ENCODE results near the gene ERN1.

ERN1 gene

DNA sequence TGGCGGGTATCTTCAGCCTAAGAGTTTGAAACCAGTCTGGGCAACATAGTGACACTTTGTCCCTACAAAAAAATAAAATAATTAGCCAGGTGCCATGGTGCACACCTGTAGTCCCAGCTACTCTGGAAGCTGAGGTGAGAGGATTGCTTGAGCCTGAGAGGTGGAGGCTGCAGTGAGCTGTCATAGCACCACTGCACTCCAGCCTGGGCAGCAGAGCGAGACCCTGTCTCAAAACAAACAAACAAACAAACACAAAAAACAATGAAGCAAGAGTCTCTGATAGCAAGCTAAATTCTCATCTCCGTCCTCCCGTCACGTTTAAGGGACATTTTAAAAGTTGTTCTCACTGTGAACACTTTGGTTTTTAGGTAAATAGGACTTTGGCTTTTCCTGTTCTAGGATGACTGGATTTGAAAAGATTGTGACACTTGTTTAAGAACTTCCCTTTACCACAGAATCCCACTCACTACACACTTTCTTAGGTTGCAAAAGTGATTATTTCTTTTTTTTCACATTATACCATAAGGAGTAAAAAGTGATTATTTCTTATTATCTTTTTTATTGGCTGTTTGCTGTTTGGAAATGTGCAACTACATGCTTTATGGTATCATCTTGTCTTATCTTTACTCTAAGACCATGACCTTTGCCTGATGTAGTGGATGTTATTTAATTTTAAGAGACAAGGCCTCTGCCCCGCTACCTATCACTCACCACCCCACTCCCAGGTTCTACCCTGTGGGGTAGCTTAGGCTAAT, 4.4 kb upstream of the ERN1 start:
- DNase-seq: no peak

DNA sequence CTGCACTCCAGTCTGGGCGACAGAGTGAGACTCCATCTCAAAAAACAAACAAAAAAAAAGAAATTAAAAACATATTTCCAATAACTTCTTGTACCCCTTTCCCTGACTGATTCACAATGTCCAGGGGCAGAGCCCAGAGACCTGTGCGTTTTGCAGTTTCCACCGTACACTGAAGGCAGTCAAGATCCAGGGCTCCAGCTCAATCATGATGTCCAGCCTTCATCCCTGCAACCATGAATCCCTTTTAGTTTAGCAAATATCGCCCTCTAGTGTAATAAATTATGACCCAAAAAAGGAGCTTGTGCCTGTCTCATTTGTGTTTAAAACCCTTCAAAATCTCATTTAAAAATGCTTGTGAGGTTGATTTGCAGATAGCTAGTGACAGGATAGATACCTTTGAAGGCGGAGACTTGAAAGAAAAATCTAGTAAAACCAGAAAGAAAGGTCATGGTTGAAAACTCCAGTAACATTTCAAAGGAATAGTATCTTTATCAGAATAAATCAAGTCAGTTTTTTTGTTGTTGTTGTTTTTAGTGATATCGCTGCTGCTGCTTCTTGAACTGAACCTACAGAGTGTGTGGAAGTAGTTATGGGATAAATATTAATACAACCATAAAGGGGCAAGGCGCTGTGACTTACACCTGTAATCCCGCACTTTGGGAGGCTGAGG, 3.7 kb upstream of the ERN1 start:
- no peak for DNase-seq

DNA sequence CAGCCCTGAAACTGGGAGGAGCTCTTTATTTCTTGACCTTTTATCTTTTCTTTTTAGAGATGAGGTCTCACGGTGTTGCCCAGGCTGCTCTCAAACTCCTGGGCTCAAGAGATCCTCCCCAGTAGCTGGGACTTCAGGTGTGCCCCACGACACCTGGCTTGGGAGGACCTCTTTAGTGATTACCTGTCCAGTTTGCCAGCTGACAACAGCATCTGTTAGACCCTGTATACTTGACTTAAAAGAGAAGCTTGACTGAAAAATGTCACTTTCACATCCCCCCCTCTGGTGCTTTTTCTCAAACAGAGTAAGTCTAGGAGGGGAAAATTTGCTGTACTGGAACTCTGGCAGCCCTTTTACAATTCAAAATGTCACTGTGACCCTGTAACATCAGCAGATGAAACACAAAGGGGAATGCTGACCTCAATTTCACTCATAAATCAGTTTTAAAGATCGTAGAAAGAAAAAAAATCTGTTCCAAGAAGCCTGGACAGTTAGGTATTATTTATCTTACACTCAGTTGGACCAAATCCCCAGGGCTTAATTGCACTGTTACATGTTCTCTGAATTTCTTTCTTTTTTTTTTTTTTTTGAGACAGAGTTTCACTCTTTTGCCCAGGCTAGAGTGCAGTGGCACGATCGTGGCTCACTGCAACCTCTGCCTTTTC, 1.8 kb upstream of the ERN1 start:
- DNase-seq: no peak

DNA sequence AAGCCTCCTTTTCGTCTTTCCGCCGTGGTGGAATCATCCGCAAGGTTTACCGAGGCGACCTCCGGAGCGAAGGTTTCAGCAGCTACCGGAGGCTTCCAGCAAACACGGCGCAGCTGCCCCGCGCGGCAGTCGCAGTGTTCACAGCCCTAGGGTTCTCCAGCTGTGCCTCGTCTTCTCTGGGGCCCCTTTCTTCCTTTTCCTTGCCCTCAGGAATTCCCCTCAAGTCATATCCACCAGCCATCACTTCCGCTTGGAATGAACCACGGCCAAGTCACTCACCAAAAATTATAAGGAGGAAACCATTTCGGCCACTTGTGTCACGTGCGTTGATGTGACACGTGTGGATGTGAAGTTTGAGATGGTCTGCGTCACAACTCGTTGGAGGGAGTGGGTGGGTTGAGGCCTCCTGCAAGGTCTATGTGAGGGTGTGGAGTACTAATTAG, 636 bp upstream of the ERN1 start:
- peak in 1 of 2 experiments; percentile 71 for DNase-seq

DNA sequence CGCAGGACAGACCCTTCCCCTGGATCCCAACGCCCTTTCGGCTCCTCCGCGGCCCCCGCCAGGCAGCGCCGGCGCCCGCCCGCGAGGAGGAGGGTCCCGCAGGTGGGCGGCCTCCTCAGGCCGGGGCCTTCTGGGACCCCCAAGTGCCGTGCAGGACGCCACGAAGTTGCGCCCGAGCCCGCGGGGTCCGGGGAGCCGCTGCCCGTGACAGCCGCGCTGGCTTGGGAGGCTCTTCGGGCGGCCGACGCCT, 504 bp downstream of the ERN1 start:
- DNase-seq: no peak

DNA sequence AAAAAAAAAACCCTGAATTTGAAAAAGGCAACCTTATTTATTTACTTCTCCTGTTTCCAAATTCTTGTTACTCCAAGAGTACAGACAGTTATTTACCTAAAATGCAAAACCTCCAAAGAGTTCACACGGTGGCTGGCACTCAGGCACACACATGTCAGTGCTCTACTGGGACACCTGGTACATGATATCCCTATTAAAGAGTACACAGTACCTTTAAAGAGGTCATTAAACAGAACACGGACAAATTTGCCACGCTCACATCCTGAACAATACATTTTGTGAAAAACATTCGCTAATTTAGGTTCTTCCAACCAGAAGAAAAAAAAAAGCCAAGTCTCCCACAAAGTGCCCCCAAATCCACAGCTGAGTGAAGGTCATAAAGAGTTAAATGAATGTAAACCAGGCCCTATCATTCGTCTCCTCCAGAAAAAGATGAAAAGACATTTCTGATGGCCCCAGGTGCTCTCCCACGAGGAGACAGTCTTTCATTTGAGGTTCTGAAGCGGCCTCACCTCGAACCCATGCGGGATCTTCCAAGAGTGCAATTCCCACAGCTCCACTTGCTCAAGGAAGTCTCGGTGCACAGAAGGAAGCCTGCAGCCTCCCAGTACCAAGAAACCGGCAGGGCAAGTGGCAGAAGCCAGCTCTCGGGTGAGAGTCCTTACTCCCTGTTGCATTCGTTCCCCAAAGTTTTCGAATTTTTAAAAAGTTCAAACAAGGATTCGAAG, 993 bp downstream of the ERN1 start:
- peak in 1 of 2 experiments; percentile 38 for DNase-seq

DNA sequence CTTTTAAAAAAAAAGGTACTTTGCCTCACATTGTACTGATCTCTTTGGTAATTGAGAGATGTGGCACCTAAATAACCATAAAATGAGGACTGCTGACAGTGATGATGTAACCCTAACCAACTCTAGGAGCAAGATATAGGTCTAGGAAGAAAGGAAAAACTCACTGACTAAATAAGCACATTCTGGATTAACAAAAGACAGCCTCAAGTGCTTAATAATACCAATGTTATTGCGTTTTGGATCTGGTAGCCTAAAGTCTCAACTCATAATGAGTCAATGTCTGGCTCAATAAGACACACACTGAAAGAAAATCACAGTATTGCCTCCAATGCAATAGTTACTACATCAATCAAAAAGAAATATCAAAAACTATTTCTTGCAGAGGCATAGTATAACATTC, 3.0 kb downstream of the ERN1 start:
- DNase-seq: no peak

DNA sequence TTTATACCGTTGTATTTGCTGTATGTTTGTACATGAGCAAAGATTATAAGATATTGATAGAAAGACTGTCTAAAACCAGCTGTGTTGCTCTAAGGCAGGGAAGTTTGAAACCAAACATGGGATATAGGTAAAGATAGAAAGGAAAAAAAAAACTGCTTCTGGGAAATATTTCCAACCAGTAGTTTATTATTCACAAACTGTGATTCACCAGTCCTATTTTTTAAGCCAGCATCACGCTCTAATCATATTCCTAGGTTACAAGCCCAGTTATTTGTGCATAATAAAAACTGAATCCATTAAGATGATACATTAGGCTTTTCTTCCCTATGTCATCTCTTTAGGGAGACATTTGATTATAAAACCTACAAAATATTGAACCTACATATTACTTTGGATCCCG, 4.0 kb downstream of the ERN1 start:
- DNase-seq: no peak

DNA sequence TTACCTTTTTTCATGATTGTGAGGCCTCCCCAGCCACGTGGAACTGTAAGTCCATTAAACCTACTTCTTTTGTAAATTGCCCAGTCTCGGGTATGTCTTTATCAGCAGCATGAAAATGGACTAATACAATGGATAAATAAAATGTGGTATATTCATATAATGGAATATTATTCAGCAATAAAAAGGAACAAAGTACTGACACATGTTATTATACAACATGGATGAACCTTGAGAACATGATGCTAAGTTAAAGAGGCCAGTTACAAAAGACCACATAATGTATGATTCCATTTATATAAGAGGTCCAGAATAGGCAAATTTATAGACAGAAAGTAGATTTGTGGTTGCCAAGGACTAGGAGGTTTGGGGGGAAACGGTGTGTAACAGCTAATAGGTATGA, 5.3 kb downstream of the ERN1 start:
- DNase-seq: no peak

DNA sequence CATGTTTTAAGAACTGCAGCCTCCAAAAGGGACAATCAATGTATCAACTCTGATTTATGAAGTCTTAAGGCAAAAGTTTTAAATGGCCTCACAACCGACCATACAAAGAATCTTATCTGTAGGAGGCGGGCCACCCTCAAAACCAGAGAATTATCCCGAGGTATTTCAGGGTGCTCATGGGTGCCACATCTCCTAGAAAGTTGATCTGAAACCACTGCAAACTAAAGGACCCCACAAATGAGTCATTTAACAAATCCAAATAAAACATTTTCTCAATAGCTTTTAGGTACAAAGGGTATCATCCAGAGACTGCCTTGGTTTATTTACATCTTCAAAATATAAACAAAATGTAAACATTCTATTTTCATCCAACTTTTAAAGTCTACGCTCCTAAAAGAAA, 6.8 kb downstream of the ERN1 start:
- DNase-seq: no peak

DNA sequence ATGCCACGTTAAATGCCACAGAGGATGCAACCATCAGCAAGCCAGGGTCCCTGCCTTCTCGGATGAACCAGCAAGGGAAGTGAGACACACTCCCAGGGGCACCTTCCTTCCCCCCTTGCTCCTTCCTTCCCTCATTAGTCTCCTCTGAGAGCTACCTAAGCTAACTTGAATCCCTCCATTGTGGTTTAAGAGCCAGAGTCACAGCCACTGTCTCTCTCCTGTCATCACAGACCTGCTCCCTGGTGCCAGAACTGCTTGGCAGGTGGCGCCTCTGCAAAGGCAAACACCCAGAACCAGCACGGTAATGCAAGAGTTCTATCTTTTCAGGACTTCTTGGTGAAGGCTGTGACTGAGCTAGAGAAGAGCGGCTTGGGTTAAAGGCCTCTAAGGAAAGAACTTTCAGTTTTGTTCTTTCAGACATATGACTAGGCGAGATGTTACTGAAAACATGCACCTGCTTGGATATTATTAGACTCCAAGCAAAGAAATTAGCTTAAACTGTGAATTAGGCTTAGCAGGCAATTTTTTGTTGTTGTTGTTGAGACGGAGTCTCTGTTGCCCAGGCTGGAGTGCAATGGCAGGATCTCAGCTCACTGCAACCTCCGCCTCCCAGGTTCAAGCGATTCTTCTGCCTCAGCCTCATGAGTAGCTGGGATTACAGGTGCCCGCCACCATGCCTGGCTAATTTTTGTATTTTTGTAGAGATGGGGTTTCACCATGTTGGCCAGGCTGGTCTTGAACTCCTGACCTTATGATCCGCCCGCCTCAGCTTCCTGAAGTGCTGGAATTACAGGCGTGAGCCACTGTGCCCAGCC, 8.8 kb downstream of the ERN1 start:
- peak; percentile 45 to 48 for DNase-seq

DNA sequence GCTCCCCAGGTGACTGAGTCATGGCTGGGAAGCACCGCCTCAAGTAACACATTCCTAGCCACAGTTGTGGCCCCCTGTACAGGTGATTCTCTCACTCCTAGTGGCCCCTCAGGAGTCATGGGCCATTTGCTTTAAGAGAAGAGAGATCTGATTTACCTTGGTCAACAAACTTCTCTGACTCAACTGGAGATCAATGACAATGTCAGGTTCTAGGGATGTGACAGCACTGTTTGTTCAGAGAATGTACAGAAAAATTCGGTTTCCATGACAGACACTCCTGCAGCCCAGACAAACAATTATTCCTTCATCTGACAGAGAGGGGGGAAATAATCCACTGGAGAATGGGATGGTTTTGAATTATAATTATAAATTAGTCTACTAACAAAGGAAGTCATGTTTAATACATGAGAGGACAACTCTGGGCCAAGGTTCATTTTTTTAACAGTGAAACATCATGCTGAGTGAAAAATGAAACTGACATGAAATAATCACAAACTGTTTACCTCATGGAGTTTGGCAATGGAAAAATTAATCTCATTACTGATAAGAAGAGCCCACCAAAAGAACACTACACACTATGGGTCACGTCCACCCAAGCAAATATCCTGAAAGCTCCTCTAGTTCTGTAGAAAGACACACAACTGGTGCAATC, 9.7 kb downstream of the ERN1 start:
- DNase-seq: no peak

DNA sequence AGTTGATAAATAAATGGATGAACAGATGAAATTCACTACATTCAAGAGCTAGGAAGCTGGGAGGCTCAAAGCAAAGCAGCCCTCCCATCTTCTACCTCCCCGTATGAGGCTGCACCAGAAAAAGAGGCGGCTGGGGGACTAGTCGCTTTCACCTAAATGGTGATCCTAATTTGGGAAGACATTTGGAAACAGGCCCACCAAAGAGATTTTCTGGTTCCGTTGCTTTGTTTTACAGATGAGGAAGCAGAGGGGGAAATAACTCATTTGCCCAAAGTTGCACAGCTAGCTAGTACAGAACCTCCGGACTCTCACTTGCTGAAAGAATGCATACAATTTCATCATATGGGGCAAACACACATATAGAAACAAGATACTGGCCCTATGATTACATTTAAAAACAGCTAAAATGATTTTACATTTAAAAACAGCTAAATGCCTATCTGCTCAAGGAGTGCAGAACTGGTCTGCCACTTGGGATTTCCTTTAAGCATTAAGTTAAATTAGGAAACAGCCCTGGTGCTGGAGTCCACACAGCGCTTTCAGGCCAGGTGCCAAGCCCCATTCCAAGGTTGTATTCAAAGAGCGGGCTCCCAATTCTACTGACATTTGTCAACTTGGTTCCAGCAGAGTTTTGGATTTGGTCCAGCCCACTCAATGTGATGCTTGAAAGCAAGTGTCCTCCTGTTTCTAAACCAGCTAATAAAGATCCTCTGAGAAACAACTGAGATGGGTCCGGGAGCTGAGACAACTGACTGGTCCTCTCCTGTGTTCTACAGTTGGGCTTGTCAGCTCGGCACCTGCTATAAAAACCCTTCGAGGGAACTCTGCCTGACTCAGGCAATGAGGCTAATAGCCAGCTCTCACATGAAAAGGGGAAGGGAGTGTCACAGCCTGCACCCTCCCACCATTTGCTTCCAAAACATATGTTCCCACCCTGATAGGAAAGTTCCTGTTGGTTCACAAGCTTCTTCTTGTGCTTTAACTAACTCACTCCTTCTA, 11.7 kb downstream of the ERN1 start:
- no peak for DNase-seq

DNA sequence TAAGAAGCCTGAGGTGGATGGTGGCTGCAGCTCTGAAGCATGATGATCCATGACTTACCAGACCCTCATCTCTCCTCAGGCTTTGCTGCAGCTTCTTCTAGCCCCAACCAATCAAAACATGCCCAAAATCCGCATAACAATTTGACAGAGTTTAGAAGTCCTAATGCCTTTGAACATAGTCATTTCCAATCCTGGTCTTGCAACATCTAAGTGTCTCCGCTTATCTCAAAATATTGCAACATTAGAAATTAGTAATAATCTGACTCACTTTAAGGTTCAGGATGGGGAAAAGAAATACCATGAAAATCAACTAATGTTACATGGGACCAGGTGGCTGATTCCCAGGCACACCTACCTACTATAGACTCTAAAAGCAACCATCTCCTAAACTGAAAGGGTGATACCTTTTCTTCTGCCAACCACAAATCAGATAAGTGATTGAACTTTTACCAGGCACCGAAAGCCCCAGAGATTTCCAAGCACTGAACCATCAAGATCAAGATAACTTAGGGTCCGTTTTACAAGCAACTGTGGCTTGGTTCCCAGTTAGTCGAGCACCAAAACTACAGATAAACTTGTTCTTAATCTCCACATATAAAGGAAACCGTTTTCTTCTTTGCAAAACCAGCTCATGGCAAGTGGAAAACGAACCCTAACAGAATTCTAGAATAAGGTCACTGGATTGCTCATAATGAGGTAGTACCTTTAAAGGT, 14.0 kb downstream of the ERN1 start:
- DNase-seq: no peak

DNA sequence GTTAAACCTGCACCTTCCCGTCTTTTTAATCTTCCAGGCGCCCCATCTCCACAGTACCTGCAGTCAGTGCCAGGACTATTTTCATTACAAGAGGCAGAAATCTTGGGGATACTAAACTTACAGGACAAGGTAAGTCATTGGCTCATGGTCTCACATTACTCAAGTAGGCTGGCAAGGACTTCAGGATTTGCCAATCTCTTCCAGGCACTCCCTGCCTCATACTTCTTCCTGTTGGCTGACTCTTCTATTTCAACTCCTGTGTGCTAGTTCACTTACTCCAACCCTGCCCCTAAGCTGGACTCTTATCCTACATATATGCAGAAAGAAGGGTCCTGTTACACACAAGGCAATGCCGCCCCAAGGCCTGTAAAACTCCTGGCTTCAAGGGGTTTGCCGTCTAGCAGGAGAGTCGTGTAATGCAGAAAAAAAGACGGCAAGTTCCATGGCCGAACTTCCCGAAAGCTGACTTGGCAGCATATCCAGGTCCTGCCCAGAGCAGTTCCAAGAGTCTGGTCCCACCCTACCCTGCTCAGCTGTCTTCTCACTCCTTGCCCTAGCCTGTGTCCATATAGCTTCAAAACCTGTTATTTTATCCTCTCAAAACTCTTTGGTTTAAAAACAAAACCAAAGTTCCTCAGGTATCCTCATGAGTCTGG, 14.8 kb downstream of the ERN1 start:
- no peak for DNase-seq

DNA sequence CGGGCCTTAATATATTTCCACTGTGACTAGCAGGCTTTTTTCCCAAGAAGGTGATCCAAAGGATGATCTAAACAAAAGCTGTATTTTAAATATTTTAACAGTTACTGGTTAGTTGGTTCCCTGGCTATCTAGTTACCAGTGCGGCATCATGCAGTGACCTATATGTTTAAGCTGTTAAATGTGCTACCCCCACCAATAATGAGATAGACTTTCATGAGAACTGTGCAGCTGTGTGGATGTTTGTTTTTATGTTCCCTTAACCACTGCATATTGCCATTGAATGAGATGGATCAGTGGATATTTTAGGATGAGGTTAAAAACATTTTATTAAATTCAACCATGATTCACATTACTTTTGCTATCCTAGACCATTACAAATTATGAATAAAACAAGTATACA, 16.9 kb downstream of the ERN1 start:
- no peak for DNase-seq

DNA sequence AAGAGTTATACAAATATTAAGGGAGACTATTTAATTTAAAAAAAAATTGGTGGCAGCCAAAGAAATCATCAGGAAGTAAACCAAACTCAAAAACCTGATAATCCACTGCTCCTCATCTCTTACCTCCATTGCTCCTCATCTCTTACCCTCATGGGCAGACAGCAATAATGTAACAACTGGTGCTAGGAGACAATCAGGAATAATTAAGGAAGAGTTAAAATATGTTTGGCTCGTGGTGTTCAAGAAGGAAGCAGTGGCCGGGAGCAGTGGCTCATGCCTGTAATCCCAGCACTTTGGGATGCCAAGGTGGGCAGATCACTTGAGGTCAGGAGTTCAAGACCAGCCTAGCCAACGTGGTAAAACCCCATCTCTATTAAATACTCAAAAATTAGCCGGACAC, 18.1 kb downstream of the ERN1 start:
- no peak for DNase-seq

DNA sequence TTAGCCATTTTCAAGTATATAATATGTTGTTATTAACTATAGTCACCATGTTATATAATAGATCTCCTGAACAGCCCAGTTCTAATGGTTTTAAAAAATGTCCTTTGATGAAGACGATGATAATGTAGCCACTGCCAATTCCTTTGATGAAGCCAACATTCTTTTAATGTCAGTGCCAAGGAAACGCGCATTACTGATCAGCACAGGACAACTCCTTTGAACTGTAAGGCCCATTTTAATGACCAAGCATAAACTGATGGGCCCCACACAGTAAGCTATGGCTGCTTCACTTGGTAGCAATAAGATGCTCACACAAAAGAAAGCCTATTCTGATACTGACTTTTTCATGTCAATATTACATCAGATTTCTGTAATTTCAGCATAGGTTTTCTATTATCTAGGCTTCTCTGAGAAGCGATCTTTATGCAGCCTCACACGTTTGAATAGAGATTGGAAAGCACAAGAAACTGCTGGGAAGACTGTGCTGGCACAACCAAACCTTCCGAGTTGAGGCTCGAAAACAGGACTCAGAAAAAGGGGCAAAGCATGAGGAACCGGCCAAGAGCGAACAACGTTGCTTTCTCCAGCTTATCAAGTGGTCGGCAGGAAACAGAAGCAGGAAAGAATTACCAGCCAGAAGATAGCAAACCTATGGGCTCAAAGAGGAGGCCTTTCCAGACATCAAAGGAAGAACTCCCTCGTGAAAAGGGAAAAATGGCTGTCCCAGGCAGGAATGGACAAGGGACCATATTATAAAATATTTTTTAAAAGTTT, 19.4 kb downstream of the ERN1 start:
- DNase-seq: no peak

DNA sequence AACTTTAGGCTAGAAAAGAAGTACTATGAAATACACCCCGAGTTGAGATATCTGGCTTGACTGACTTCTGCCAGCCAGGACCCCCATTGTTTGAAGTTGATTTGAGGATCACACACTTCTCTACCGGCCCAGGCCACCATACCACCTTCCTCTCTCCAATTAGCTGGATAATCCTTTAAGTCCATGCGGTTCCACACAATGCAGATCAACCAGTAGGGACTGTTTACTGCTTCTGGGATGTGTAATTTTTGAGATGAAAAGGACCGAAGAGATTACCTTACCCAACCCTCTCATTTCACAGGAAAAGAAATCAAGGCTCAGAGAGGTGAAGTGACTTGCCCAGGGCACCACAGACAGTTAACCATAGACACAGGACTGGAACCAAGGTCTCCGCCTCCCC, 20.5 kb downstream of the ERN1 start:
- DNase-seq: no peak
